ENCODE data around the gene SBF2. TPM values are rescaled to one million over a fixed set of nuclear protein-coding genes. Genes with fewer than 3 reads are reported as not detected.

The SBF2 gene
- polyA plus RNA-seq, 1 donor from 2014 or later, result 2.6 TPM

DNA sequence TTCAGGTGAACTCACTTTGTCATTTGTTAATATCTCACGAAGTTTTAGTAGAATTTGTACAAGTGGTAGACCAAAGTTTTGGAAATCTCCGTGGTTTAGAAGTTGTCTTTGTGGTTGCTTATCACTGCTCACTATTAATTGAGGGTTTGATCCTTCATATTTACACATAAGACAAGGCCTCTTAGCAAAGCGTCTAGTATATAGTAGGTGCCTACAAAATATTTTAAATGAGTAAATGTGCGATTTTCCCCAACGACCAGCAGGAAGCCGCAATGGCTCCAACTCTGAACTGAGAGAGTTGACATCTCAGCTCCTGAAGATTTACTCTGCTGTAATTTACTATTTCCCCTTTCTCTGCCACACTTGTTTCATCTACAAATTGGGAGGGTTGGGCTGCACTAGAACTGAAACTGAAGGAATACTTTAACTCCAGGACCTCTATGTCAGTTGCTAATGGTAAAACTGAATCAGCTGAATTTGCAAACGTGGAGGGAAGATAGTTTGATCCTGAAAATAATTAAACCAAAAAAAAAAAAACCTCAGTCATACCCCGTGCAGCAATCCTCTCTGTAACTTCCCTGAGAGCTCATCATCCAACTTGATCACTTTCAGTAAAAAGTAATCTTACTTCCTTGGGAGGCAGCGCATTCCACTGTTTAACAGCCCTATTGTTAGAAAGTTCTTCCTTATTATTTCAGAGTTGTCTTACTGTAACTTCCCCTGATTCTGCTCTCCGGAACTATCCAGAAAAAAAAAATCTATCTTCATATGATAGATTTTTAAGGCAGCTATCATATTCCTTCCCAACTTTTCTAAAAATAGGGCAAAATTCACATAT, 1.3 kb upstream of the SBF2 start:
- Mint-ChIP-seq H3K4me1 (peaks cover 14 to 24% (median 23%) of the 10 kb centered on the region in 3 donors), H3K36me3 (no peaks in the 10 kb centered on the region), H3K9me3 (no peaks in the 10 kb centered on the region), H3K27me3 (peaks cover 29% of the 10 kb centered on the region), H3K27ac (peak overlapping the region; percentile 8 to 88 (median 47)), H3K4me3 (peak overlapping the region; percentile 79 to 92 (median 90))

DNA sequence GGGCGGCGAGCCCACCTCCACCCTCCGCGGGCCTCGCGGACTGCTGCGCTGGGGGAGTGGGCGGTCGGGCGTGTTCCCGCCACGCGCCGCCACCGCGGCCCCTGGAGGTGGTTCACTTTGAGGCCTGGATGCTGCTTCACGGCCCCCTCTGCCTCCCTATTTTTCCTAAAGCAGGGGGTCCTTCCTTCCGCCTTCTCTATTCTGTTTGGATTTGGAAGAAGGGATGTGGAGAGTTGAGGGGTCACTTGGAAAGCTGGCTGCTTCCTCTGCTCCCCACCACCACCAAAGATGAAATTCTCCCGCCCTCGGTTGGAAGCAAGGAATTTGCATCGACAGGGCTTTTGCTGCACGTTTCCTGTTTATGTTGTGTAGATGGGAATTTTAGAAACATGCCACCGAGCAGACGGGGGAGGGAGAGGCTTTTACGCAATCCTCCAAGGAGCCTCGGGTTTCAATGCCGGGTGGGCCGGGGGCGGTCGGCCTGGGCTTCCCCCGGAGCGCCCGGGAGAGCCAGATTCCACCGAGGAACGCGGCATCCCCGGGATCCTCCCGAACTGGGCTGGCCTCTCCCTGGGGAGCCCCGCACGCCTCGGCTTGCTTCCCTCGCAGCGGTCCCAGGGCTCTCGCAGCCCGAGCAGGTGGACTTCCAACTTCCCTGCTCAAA, 403 bp upstream of the SBF2 start:
- H3K27me3 Mint-ChIP-seq, result peaks cover 31% of the 10 kb centered on the region

DNA sequence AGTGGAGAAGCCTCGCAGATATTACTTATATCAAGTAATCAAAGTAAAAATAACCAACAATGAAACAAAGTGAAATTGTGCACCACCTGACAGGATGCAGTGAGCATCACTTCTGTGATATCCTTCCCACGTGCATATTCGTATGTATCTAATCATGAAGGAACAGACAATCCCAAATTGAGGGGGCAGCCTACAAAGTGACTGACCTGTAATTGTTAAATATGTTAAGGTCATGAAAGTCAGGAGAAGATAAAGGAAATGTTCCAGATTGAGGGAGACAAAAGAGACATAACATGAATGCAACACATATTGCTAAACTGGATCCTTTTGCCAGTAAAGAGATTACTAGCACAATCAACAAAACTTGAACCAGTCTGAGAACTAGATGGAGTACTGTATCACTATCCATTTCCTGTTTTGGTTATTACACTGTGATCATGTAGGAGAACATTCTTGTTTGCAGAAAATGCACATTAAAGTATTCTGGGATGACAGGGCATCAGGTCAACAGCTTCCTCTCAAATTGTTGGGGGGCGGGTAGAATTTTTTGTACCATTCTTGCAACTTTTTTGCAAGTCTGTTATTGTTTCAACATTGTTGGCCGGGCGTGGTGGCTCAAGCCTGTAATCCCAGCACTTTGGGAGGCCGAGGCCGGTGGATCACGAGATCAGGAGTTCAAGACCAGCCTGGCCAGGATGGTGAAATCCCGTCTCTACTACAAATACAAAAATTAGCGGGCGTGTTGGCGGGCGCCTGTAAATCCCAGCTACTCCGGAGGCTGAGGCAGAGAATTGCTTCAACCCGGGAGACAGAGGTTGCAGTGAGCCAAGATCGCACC, 2.0 kb downstream of the SBF2 start:
- Mint-ChIP-seq H3K4me1 (peaks cover 14 to 27% (median 18%) of the 10 kb centered on the region in 3 donors), H3K9me3 (no peaks in the 10 kb centered on the region), H3K36me3 (no peaks in the 10 kb centered on the region), H3K4me3 (peak overlapping the region in 3 of 4 donors; percentile 43 to 69 (median 66)), H3K27me3 (peaks cover 25% of the 10 kb centered on the region), H3K27ac (no peak overlapping the region)

More for the DNA sequence above, 403 bp upstream of the SBF2 start:
- Mint-ChIP-seq H3K4me3 (peak overlapping the region; percentile 79 to 92 (median 90)), H3K27ac (peak overlapping the region; percentile 47 to 88 (median 87)), H3K9me3 (no peaks in the 10 kb centered on the region), H3K36me3 (no peaks in the 10 kb centered on the region), H3K4me1 (peaks cover 16 to 27% (median 24%) of the 10 kb centered on the region in 3 donors)

DNA sequence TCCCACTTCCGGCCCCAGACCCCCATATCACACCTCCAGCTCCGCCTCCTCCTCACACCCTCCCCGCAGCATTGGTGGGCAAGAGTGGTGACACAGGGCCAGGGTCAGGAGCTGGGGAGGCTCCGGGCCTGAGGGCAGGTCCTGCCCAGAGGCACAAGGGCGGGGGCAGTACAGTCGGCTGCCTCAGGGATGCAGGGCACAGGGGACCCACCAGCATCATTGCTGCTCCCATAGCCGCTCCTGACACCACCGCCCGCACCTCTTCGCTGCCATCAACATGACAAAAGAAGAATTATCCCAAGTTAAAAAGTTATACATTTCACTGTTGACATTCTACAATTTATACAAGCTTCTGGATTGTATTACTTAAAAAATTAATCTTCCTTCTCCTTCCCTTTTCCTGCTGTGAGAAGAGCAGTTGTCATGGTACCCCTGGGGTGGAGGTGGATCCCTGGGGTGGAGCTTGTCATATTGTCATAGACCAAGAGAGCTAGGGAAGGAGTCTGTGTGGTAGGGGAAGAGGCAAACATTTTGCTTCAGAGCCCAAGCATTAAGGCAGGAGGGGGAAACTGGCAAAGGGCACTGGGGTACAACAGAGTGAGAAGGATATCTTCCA, 4.1 kb downstream of the SBF2 start:
- H3K4me1 Mint-ChIP-seq, result peaks cover 13 to 21% (median 20%) of the 10 kb centered on the region in 3 donors
- H3K27me3 Mint-ChIP-seq, result peaks cover 14% of the 10 kb centered on the region
- peak overlapping the region in 1 of 3 donors; percentile 94 for H3K27ac Mint-ChIP-seq
- no peaks in the 10 kb centered on the region for H3K9me3 Mint-ChIP-seq
- H3K36me3 Mint-ChIP-seq, result no peaks in the 10 kb centered on the region
- peak overlapping the region in 2 of 4 donors; percentile 38 to 66 for H3K4me3 Mint-ChIP-seq

DNA sequence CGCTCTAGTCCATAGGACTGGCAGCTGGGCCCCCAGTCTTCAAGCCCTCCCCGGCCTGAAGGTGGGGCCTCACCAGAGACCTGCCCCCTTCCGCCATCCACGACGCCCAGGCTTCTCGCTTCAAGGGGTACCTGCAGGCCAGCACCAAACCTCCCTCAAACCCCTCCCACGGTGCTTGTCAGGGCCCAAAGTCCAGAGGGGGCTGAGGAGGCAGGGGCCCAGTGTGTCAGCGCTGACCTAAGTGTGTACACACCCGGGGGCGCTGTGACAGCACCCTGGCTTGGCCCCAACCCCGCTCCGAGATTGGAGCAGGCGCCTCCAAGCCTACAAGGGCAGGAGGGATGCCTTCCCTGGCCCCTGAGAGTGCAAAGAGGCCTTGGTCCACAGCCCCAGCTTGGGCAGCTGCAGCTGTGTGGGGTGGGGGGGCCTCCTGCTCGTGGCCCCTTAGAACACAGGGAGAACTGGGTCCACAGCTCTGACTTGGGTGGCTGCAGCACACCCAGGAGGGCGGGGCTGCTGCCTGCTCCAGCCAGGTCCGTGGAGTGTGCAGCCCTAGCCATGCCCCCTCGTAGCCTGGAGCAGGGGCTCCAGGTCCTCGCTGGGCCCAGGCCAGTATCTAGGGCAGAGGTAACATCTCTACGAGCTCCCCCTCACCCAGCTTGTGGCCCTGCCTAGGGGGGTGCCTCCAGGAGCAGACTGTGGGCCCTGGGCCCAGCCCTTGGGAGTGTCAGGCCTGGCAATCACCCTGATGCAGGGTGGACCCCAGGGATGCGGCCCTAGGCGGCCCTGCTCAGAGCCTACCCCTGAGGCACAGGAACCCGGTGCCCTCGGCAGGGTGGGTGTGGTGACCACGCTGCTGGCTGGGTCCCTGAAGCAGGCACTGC, 4.9 kb downstream of the SBF2 start:
- Mint-ChIP-seq H3K4me1 (peaks cover 12 to 20% (median 18%) of the 10 kb centered on the region in 3 donors), H3K27me3 (peaks cover 13% of the 10 kb centered on the region), H3K27ac (no peak overlapping the region), H3K9me3 (no peaks in the 10 kb centered on the region), H3K4me3 (no peak overlapping the region), H3K36me3 (no peaks in the 10 kb centered on the region)

DNA sequence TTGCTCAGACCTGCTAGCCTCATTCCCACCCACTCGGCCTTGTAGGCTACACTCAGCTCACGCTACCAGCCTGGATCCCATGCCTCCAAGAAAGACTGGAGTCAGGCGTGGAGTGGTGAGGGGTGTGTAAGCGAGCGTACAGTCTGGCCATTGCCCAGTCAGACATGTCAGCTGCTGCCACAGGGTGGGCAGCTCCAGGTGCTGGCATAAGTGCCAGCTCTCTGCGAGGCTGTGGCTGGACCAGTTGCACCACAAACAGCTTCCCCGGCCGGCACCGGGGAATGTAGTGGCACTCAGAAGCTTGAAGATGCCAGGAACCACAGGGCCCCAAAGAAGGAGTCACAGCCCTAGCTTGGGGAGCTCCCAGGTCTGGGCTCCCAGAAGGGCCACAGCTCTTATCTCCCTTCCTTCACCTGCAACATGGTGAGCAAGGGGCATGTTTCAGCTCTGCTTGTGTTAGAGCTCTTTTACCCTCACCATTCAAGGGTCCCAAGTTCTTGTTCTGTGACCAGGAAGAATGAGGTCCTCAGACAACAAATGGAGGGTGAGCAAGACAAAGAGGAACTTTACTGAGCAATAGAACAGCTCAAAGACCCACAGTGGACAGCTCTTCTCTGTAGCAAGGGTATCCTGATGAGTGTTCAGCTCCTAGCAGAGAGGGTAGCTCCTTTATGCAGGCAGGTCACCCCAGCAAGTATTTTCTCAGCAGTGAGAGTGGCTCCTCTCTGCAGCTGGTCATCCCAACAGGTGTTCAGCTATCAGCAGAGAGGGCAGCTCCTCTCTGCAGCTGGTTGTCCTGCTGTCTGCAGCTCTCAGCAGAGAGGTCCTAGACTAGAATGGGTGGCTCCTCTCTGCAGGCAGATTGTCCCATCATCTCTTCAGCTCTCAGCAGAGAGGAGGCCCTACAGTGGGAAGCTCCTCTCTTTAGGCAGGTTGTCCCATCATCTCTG, 6.0 kb downstream of the SBF2 start:
- Mint-ChIP-seq H3K27ac (no peak overlapping the region), H3K4me3 (no peak overlapping the region), H3K27me3 (peaks cover 13% of the 10 kb centered on the region), H3K4me1 (peaks cover 11 to 19% (median 18%) of the 10 kb centered on the region in 3 donors), H3K9me3 (no peaks in the 10 kb centered on the region), H3K36me3 (no peaks in the 10 kb centered on the region)

DNA sequence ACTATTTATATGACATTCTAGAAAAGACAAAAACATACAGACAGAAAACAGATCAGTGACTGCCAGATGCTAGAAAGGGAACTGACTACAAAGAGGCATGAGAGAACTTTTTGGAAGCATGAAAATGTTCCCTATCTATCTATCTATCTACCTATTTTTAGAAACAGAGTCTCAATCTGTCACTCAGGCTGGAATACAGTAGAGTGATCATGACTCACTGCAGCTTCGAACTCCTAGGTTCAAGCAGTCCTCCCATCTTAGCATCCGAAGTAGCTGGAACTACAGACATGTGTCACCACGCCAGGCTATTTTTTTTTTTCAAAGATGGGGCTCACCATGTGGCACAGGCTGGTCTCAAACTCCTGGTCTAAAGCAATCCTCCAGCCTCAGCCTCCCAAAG, 6.9 kb downstream of the SBF2 start:
- Mint-ChIP-seq H3K9me3 (no peaks in the 10 kb centered on the region), H3K27ac (no peak overlapping the region), H3K4me1 (peaks cover 7 to 17% (median 16%) of the 10 kb centered on the region in 3 donors), H3K36me3 (no peaks in the 10 kb centered on the region), H3K27me3 (peaks cover 11% of the 10 kb centered on the region), H3K4me3 (no peak overlapping the region)

DNA sequence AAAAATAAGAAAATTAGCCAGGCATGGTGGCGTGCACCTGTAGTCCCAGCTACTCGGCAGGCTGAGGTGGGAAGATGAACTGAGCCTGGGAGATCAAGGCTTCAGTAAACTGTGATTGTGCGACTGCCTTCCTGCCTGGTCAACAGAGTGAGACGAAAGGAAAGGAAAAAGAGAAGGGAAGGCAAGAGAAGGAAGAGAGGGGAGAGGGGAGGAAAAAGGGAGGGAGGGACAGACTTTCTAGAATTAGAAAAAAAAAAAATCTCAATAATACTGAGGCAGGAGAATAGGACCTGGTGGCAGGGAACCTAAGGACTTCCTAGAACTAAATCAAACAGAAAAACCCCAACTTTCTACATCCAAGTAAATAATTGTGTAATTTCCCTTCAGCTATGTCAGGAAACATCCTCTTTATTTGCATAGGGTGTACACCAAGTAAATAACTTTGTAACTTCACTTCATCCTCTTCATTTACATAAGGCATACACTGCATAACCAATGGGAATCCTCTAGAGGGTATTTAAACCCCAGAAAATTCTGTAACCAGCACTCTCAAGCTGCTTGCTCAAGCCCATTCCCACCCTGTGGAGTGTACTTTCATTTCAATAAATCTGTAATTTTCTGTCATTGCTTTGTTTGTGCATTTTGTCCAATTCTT, 8.7 kb downstream of the SBF2 start:
- Mint-ChIP-seq H3K36me3 (no peaks in the 10 kb centered on the region), H3K4me3 (no peak overlapping the region), H3K4me1 (peaks cover 6 to 11% (median 10%) of the 10 kb centered on the region in 3 donors), H3K9me3 (no peaks in the 10 kb centered on the region), H3K27me3 (peaks cover 9% of the 10 kb centered on the region), H3K27ac (no peak overlapping the region)

DNA sequence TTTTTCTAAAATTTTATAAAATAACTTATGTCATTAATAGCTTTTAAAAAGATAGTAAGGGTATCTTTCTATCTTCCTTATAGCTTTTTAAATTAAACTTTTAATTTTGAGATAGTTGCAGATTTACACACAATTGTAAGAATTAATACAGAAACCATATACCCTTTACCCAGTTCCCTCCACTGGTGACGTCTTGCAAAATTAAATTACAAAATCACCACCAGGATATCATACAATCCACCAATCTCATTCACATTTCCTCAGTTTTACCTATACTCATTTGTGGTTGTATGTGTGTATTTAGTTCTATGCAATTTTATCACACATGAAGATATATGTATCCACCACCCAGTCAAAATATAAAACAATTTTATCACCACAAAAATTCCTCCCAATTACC, 10.0 kb downstream of the SBF2 start:
- Mint-ChIP-seq H3K27me3 (peaks cover 7% of the 10 kb centered on the region), H3K27ac (no peak overlapping the region)

DNA sequence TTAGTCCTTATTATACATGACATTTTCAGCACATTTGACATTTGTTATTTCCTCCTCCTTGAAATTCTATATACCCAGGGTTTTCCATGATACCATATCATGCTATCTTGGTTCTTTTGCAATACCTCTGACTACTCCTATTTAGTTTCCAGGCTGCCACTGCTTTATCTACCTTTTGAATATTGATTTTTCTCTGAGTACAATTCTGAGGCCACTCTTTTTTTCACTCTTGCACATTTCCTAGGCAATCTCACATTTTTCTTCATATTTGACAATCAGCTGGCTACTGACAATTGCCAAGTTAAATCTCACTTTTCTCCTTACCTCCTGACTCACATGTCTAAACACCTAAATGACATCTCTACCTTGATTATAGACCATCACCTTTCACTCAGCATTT, 11.9 kb downstream of the SBF2 start:
- no peaks in the 10 kb centered on the region for H3K36me3 Mint-ChIP-seq
- no peak overlapping the region for H3K4me3 Mint-ChIP-seq
- H3K9me3 Mint-ChIP-seq, result no peaks in the 10 kb centered on the region
- no peak overlapping the region for H3K27ac Mint-ChIP-seq
- H3K4me1 Mint-ChIP-seq, result peaks cover 4 to 11% (median 6%) of the 10 kb centered on the region in 3 donors
- peaks cover 9% of the 10 kb centered on the region for H3K27me3 Mint-ChIP-seq

More for the DNA sequence above, 10.0 kb downstream of the SBF2 start:
- Mint-ChIP-seq H3K4me3 (no peak overlapping the region), H3K36me3 (no peaks in the 10 kb centered on the region), H3K4me1 (peaks cover 4 to 11% (median 6%) of the 10 kb centered on the region in 3 donors), H3K9me3 (no peaks in the 10 kb centered on the region)

DNA sequence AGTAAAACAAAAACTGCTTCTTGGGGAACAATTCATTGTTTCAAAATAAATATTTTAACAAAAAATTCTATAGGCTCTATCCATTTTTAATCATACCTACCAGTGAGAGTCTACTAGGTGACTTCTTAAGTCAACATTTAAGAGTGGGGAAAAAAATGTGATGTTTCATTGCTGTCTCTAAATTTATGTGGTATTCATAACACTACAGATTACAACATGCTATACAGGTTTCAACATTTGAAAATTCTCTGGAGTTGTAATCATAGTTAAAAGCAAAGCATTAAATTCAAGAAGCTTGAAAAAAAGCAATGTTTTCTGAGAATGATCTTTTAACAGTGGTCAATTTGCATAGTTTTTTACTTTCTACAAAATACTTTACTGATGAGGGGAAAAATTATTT, 18.3 kb downstream of the SBF2 start:
- Mint-ChIP-seq H3K4me3 (no peak overlapping the region), H3K27me3 (peaks cover 3% of the 10 kb centered on the region), H3K27ac (peak overlapping the region in 1 of 3 donors; percentile 22), H3K4me1 (peaks cover 6 to 9% (median 9%) of the 10 kb centered on the region in 3 donors), H3K9me3 (no peaks in the 10 kb centered on the region), H3K36me3 (no peaks in the 10 kb centered on the region)

DNA sequence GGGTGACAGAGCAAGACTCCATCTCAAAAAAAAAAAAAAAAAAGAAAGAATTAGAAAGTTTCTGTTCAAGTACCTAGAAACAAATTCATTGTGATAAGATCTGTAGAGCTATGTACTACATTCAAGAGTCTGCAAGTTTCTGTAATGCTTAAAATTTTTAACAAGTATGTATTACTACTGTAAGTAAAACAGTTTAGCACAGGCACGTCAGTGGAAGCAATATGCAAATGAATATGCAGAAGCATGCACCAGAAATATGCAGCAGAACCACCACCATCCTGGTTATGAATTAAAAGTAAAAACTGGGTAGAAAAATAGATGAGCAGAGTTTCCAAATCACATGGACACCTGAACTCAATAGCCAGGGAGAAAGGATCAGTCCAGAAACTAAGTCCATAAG, 19.3 kb downstream of the SBF2 start:
- Mint-ChIP-seq H3K27ac (no peak overlapping the region), H3K4me3 (no peak overlapping the region), H3K9me3 (no peaks in the 10 kb centered on the region), H3K36me3 (peaks cover 2% of the 10 kb centered on the region), H3K4me1 (peaks cover 6 to 9% (median 9%) of the 10 kb centered on the region in 3 donors), H3K27me3 (peaks cover 2% of the 10 kb centered on the region)

Data from IgD-negative memory B cell (primary cell).